SK-N-MC (cell line): Measurements from ENCODE around the gene POC1A.

Source experiments
- EZH2 ChIP-seq: fragments of 200-600 bp; sonication (generic); IDR thresholded peaks from one replicate; pipeline ENCODE4 v1.6.1; 2017; ENCODE audit warnings: antibody characterized with exemption
- FOXP2 ChIP-seq: optimal IDR thresholded peaks from 2 replicates; pipeline ENCODE3; 2011; ENCODE audit warnings: mild to moderate bottlenecking, moderate library complexity; ENCODE audit not compliant: insufficient read depth; ENCODE audit errors: extremely low read length, control extremely low read depth
- POLR2AphosphoS5 ChIP-seq: IDR thresholded peaks from 2 replicates; pipeline ENCODE4 v1.6.1; 2012; ENCODE audit warnings: mild to moderate bottlenecking, low read depth, low read length, borderline replicate concordance

- TF ChIP-seq FOXP2 = no peak
- no peak for TF ChIP-seq POLR2AphosphoS5
- no peak for TF ChIP-seq EZH2
Observed at GRCh38 chr3:52155912-52156311, 1.7 kb upstream of the POC1A start.
